VCaP (cell line): ENCODE data around the gene SSBP2.
"Not testable (repeated sequence)": the region's sequence is repeated elsewhere in the genome, so short reads cannot be mapped to it uniquely, and the experiment has no call there.

Experiments
- H3K27ac ChIP-seq: fragments of 450-650 bp; 2 replicates; pipeline ENCODE4 v1.5.1; 2017
- CTCF ChIP-seq: fragments of 450-650 bp; conservative IDR thresholded peaks from 2 replicates; pipeline ENCODE4 v1.5.1; 2017; ENCODE audit warnings: mild to moderate bottlenecking, moderate library complexity

SSBP2 gene

GRCh38 chr5:81719743-81720345 is 31.1 kb downstream of the SSBP2 start:
- no peak overlapping the region for H3K27ac ChIP-seq
- no peak for TF ChIP-seq CTCF

- TF ChIP-seq CTCF, result no peak
- no peak overlapping the region for H3K27ac ChIP-seq
Measured at GRCh38 chr5:81718300-81718699, 32.6 kb downstream of the SSBP2 start.

GRCh38 chr5:81717860-81718259 is 33.0 kb downstream of the SSBP2 start:
- H3K27ac ChIP-seq, result no peak overlapping the region

GRCh38 chr5:81717226-81717625 is 33.7 kb downstream of the SSBP2 start:
- H3K27ac ChIP-seq, result no peak overlapping the region
- no peak for TF ChIP-seq CTCF

More at GRCh38 chr5:81717860-81718259, 33.0 kb downstream of the SSBP2 start:
- TF ChIP-seq CTCF, result no peak

- H3K27ac ChIP-seq, result not testable (repeated sequence)
Measured at GRCh38 chr5:81714076-81714475, 36.8 kb downstream of the SSBP2 start.

- H3K27ac ChIP-seq, result no peak overlapping the region
- TF ChIP-seq CTCF, result no peak
Measured at GRCh38 chr5:81708889-81709288, 42.0 kb downstream of the SSBP2 start.

- no peak for TF ChIP-seq CTCF
- H3K27ac ChIP-seq, result no peak overlapping the region
Measured at GRCh38 chr5:81703840-81704239, 47.1 kb downstream of the SSBP2 start.

- no peak for TF ChIP-seq CTCF
- no peak overlapping the region for H3K27ac ChIP-seq
Measured at GRCh38 chr5:81700166-81700565, 50.7 kb downstream of the SSBP2 start.
